HepG2 (cell line): ENCODE results near the gene DIAPH1. TPM values are rescaled to one million over a fixed set of nuclear protein-coding genes. Genes with fewer than 3 reads are reported as not detected.

Experiments used
- BRCA1 ChIP-seq: sonication (generic); formaldehyde crosslinking; IDR thresholded peaks from 2 replicates; pipeline ENCODE4 v1.4.0; 2020; ENCODE audit warnings: missing genetic modification reagents
- FOXP1 ChIP-seq, 2 experiments: fragments of 450-650 bp in 1 of 2; IDR thresholded peaks; 2 replicates each; pipeline ENCODE4 v1.6.1; 2017 to 2018; ENCODE audit warnings: antibody characterized with exemption in 1 of 2
- HDAC1 ChIP-seq: sonication (generic); formaldehyde crosslinking; IDR thresholded peaks from 2 replicates; pipeline ENCODE4 v1.5.1; 2020; ENCODE audit warnings: mild to moderate bottlenecking, missing genetic modification reagents
- HDAC2 ChIP-seq: sonication (generic); formaldehyde crosslinking; IDR thresholded peaks from 2 replicates; pipeline ENCODE4 v1.4.0; 2020; ENCODE audit warnings: missing genetic modification reagents
- HNF1A ChIP-seq, 2 experiments: sonication (generic) in 1 of 2; formaldehyde crosslinking in 1 of 2; IDR thresholded peaks; 2 replicates each; pipeline versions ENCODE4 v1.4.0 to v1.6.1; 2016 to 2020; ENCODE audit warnings: borderline replicate concordance in 1 of 2, low read depth in 1 of 2, mild to moderate bottlenecking in 1 of 2, missing genetic modification reagents in 1 of 2
- HOXD1 ChIP-seq: sonication (generic); formaldehyde crosslinking; IDR thresholded peaks from 2 replicates; pipeline ENCODE4 v1.5.0; 2020; ENCODE audit warnings: missing genetic modification reagents
- IKZF5 ChIP-seq: IDR thresholded peaks from 2 replicates; pipeline ENCODE4 v1.6.1; 2018; ENCODE audit warnings: missing genetic modification reagents, mild to moderate bottlenecking, missing compliant biosample characterization
- LCORL ChIP-seq, 2 experiments: fragments of 450-650 bp in 1 of 2; sonication (generic) in 1 of 2; formaldehyde crosslinking in 1 of 2; IDR thresholded peaks; 2 replicates each; pipeline versions ENCODE4 v1.5.0 to v1.6.1; 2017 to 2020; ENCODE audit warnings: antibody characterized with exemption in 1 of 2, missing genetic modification reagents in 1 of 2
- MAX ChIP-seq: IDR thresholded peaks from 2 replicates; pipeline ENCODE4 v1.6.1; 2012; ENCODE audit warnings: inconsistent platforms
- MAZ ChIP-seq, 2 experiments: sonication (generic) in 1 of 2; formaldehyde crosslinking in 1 of 2; IDR thresholded peaks; 2 replicates each; pipeline versions ENCODE4 v1.5.0 to v1.6.1; 2012 to 2020; ENCODE audit warnings: low read depth in 2 of 2, mild to moderate bottlenecking in 2 of 2, borderline replicate concordance in 1 of 2, improper control_type of control experiment in 1 of 2, low read length in 1 of 2, missing genetic modification reagents in 1 of 2, moderate library complexity in 1 of 2
- MIXL1 ChIP-seq: IDR thresholded peaks from 2 replicates; pipeline ENCODE4 v1.6.1; 2016
- NR2F1 ChIP-seq, 2 experiments: fragments of 450-650 bp in 1 of 2; formaldehyde crosslinking in 1 of 2; IDR thresholded peaks; 2 replicates each; pipeline versions ENCODE4 v1.5.0 to v1.6.1; 2016 to 2020; ENCODE audit warnings: mild to moderate bottlenecking in 1 of 2, missing compliant biosample characterization in 1 of 2, missing genetic modification reagents in 1 of 2, moderate library complexity in 1 of 2
- PPARG ChIP-seq: conservative IDR thresholded peaks from 2 replicates; pipeline ENCODE4 v1.6.1; 2016; ENCODE audit warnings: missing biosample characterization, missing genetic modification reagents
- PRDM10 ChIP-seq: sonication (generic); formaldehyde crosslinking; IDR thresholded peaks from 2 replicates; pipeline ENCODE4 v1.4.0; 2020; ENCODE audit warnings: low read depth, missing genetic modification reagents
- RXRB ChIP-seq: IDR thresholded peaks from 2 replicates; pipeline ENCODE4 v1.6.1; 2016; ENCODE audit warnings: borderline replicate concordance, missing genetic modification reagents, missing compliant biosample characterization
- SNAPC2 ChIP-seq: sonication (generic); formaldehyde crosslinking; IDR thresholded peaks from 2 replicates; pipeline ENCODE4 v1.8.1; 2022; ENCODE audit warnings: mild to moderate bottlenecking, missing genetic modification reagents
- SNRNP70 ChIP-seq: fragments of 200-400 bp; formaldehyde crosslinking; IDR thresholded peaks from 2 replicates; pipeline ENCODE4 v1.6.1; 2017; ENCODE audit warnings: mild to moderate bottlenecking, low read depth, low read length, moderate library complexity
- ZNF274 ChIP-seq: sonication (generic); formaldehyde crosslinking; IDR thresholded peaks from 2 replicates; pipeline ENCODE4 v1.5.1; 2020; ENCODE audit warnings: mild to moderate bottlenecking, missing genetic modification reagents
- ZNF614 ChIP-seq: IDR thresholded peaks from 2 replicates; pipeline ENCODE4 v1.6.1; 2018; ENCODE audit warnings: missing biosample characterization, missing genetic modification reagents, inconsistent platforms, borderline replicate concordance
- ZNF772 ChIP-seq: sonication (generic); formaldehyde crosslinking; IDR thresholded peaks from 2 replicates; pipeline ENCODE4 v1.5.0; 2020; ENCODE audit warnings: mild to moderate bottlenecking, missing genetic modification reagents
- polyA plus RNA-seq, 8 experiments: library from polyadenylated mRNA; depleted of rRNA in 3 of 8; stranded (reverse) in 7 of 8; unstranded in 1 of 8; fragments of >200 nt; fragmentation: Illumina TruSeq in 4 of 8; extraction: Trizol in 4 of 8; gene quantifications; 2 replicates each; pipeline versions ENCODE4 v1.2.1 to v1.2.3, GENCODE V29; 2011 to 2016; ENCODE audit warnings: low read depth in 4 of 8, missing spikeins in 1 of 8, mixed read lengths in 1 of 8; ENCODE audit not compliant: insufficient read depth in 1 of 8
- total RNA-seq, 5 experiments: library from RNA; depleted of rRNA; stranded (reverse); fragments of >200 nt; fragmentation: Illumina TruSeq; extraction: Trizol; gene quantifications; 2 replicates each; pipeline ENCODE4 v1.2.3, GENCODE V29; 2016; ENCODE audit warnings: low read depth in 1 of 5

The DIAPH1 gene
- total and polyA plus RNA-seq, 2 of the 13 experiments (the other 11 are each of a cell fraction or from before 2014, with no cell fraction given) = 25.1 to 33.9 TPM

GRCh38 chr5:141590127-141590526 is 28.7 kb downstream of the DIAPH1 start (continued):
- TF ChIP-seq PRDM10 (CRISPR knock-in tag) (peak; percentile 78; the same call in 1 of the 2 replicates), ZNF274 (CRISPR knock-in tag) (no peak), MAX (peak; percentile 47; the same call in 1 of the 2 replicates), LCORL (IDR thresholded peaks at IDR 0.05) (peak; percentile 57; the same call in 1 of the 2 replicates), LCORL (CRISPR knock-in tag; IDR thresholded peaks at IDR 0.05) (peak; percentile 82; the same call in 1 of the 2 replicates), ZNF772 (CRISPR knock-in tag) (no peak), HNF1A (IDR thresholded peaks at IDR 0.05; ENCODE audit: low read depth) (no peak), HNF1A (CRISPR knock-in tag; IDR thresholded peaks at IDR 0.05; ENCODE audit: borderline replicate concordance) (no peak), SNAPC2 (CRISPR knock-in tag) (0 out of 2 replicates have a peak, but pooled peaks have one; percentile 49), ZNF614 (CRISPR knock-in tag) (0 out of 2 replicates have a peak, but pooled peaks have one; percentile 73), NR2F1 (CRISPR knock-in tag; IDR thresholded peaks at IDR 0.05) (peak; percentile 76 to 90), HDAC2 (CRISPR knock-in tag) (peak; percentile 65; the same call in 1 of the 2 replicates), IKZF5 (CRISPR knock-in tag) (peak; percentile 45; the same call in 1 of the 2 replicates), MIXL1 (CRISPR knock-in tag) (peak; percentile 86), BRCA1 (no peak), HOXD1 (CRISPR knock-in tag) (peak; percentile 42; the same call in 1 of the 2 replicates), RXRB (peak; percentile 73), HDAC1 (CRISPR knock-in tag) (peak; percentile 55), SNRNP70 (no peak), PPARG (CRISPR knock-in tag) (peak; percentile 76), MAZ (IDR thresholded peaks at IDR 0.05; ENCODE audit: borderline replicate concordance, low read depth, low read length) (no peak), MAZ (CRISPR knock-in tag; IDR thresholded peaks at IDR 0.05; ENCODE audit: low read depth) (no peak), FOXP1 (IDR thresholded peaks at IDR 0.05) (no peak), FOXP1 (CRISPR knock-in tag; IDR thresholded peaks at IDR 0.05) (peak; percentile 68; the same call in 1 of the 2 replicates)
